Tibial nerve (tissue), 3 donors: ENCODE measurements around the gene PRPSAP2.

Experiments
- POLR2A ChIP-seq, 2 donors: fragments of 450-650 bp; IDR thresholded peaks; one replicate each; pipeline ENCODE4 v1.6.1; 2017; ENCODE audit warnings: antibody characterized with exemption in 2 of 2, mild to moderate bottlenecking in 2 of 2, moderate library complexity in 2 of 2
- TF ChIP-seq, protein P1 (sequence below), 5 experiments: fragments of 200-600 bp in 3 of 5; fragments of 450-650 bp in 2 of 5; sonication (generic) in 3 of 5; IDR thresholded peaks; one replicate each; pipeline ENCODE4 v1.5.1; 2016 to 2019; ENCODE audit warnings: antibody characterized with exemption in 5 of 5, mild to moderate bottlenecking in 3 of 5, moderate library complexity in 2 of 5

- TF ChIP-seq, protein P1, sequence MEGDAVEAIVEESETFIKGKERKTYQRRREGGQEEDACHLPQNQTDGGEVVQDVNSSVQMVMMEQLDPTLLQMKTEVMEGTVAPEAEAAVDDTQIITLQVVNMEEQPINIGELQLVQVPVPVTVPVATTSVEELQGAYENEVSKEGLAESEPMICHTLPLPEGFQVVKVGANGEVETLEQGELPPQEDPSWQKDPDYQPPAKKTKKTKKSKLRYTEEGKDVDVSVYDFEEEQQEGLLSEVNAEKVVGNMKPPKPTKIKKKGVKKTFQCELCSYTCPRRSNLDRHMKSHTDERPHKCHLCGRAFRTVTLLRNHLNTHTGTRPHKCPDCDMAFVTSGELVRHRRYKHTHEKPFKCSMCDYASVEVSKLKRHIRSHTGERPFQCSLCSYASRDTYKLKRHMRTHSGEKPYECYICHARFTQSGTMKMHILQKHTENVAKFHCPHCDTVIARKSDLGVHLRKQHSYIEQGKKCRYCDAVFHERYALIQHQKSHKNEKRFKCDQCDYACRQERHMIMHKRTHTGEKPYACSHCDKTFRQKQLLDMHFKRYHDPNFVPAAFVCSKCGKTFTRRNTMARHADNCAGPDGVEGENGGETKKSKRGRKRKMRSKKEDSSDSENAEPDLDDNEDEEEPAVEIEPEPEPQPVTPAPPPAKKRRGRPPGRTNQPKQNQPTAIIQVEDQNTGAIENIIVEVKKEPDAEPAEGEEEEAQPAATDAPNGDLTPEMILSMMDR (IDR thresholded peaks at IDR 0.05), result no peak
- no peak for TF ChIP-seq POLR2A (IDR thresholded peaks at IDR 0.05)
Observed at GRCh38 chr17:18851201-18851600, 6.7 kb upstream of the PRPSAP2 start.
